ENCODE results near the gene CNTFR.

CNTFR gene

DNA sequence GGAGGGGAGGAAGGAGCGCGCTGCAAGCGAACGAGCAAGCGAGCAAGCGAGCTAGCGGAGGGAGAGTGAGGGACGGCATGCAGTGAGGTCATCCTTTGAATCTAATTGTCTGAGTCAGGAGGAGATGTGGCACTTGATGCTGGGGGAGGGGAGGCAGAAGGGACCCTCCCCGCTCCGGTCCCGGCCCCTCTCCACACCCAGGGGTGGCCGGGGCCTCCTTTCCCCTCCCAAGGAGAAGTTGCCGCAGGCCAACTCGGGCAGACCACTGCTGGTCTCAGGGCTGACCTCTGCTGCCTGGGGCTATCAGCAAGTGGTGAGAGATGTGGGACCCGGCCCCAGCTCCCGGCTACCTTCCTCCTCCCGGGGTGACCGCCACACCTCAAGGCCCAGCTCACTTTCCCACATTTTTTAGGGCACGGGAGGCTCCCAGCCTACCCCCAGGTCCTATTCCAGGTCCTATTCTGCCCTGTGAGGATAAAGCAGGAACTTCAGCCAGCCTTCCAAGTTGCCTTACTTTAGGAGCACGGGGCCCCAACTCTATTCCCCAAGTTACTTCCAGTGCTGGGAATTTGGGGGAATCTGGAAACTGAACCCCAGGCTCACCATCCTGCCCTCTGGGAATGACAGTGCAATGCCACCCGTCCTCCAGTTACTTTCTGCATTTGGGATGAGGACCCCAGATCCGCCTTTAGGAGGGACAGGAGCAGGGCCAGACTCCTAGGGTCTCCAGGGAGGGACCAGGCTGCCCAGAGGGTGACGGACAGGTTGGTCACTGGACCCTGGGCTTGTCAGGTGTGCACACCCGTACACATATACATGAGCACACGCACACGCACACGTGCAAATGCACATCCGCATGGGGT lies 11.1 kb downstream of the CNTFR start:
- no peak for DNase-seq (ENCODE audit: extremely low spot score)
- POLR2A ChIA-PET: no interaction called here
- CTCF ChIA-PET: interaction anchor here (1.0 to 2.1 kb wide), 5 partner anchors 13 to 174 kb away, joined by 3 to 11 read pairs (median 4); no protein-coding TSS in a partner anchor
- TF ChIP-seq, protein P1, sequence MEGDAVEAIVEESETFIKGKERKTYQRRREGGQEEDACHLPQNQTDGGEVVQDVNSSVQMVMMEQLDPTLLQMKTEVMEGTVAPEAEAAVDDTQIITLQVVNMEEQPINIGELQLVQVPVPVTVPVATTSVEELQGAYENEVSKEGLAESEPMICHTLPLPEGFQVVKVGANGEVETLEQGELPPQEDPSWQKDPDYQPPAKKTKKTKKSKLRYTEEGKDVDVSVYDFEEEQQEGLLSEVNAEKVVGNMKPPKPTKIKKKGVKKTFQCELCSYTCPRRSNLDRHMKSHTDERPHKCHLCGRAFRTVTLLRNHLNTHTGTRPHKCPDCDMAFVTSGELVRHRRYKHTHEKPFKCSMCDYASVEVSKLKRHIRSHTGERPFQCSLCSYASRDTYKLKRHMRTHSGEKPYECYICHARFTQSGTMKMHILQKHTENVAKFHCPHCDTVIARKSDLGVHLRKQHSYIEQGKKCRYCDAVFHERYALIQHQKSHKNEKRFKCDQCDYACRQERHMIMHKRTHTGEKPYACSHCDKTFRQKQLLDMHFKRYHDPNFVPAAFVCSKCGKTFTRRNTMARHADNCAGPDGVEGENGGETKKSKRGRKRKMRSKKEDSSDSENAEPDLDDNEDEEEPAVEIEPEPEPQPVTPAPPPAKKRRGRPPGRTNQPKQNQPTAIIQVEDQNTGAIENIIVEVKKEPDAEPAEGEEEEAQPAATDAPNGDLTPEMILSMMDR (IDR thresholded peaks at IDR 0.05; ENCODE audit: control extremely low read depth, extremely low read depth, low read depth, missing control alignments): no peak

DNA sequence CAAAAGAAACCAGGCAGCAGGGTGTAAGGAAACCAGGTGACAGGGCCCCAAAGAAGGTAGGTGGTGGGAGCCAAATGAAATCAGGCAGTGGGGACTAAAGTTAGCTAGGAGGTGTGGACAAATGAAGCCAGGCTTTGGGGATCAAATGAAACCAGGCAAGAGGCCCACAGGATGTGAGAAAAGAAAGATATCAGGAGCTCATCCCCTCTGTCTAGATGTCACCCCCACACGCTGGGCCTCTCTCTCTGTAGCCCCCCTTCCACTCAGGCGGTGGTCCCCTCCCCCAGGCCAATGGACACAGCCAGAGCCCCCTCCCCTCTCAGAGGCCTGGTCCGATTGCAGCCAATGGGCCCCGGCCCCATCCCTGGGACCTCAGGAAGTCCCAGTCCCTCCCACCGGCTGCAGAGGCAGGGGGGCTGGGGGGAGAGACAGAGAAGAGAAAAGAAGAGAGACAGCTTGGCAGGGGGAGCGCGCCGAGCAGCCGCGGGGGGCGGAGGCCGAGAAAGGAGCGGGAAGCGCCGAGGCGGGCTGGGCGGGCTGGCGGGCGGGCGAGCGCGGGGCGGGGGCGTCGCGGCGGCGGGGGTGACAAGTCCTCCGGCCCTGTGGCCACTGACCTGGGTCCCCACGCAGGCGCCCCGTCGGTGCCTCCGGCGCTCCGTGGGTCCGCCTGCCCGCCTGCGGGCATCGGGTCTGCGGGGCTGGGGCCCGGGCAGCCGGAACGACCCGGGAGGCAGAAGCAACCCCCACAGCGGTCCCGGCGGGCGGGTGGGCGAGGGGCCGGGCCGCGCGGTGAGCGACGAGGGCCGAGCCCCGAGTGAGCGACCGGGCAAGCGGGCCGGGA lies 11.9 kb downstream of the CNTFR start:
- no peak for DNase-seq (ENCODE audit: extremely low spot score)
- CTCF ChIA-PET: interaction anchor here (1.0 to 1.2 kb wide), 4 partner anchors 9 to 111 kb away, joined by 3 to 4 read pairs (median 3); no protein-coding TSS in a partner anchor
- TF ChIP-seq, protein P1 (IDR thresholded peaks at IDR 0.05; ENCODE audit: control extremely low read depth, extremely low read depth, low read depth, missing control alignments): no peak
- POLR2A ChIA-PET: no interaction called here

DNA sequence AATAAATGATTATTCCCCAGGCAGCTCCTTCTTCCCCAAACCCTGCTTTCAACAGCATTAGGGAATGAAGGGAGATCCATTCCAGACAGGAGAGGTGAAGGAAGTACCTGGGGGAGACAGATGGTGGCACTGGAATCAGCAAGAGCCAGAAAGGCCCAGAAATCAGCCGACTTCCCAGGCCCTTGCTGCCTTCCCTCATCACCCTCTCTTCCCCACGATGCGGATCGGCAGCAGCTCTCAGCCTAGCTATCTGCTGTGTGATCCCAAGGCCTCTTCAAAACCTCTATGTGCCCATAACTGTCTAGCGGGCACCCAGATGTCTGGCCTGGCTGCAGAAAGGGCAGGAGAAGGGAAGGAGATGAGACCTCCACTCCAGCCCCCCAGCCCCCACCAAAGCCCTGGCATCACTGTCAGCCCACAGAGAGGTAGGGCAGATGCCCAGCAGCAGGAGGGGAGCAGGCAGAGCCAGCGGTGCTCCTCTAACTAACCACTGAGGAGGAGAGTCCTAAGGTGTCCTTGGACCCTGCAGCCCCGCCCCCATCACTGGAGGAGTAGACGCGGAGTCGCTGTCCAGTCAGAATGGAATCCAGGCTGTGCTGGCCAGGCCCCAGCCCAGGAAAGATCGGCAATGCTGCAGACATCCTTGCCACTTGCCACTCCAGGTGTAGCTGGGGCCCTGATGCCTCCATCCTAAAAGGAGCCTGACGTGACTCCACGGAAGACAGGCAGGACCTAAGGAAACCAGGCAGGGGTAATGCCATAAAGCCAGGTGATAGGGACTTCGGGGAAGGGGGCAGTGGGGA lies 12.7 kb downstream of the CNTFR start:
- TF ChIP-seq, protein P1 (IDR thresholded peaks at IDR 0.05; ENCODE audit: control extremely low read depth, extremely low read depth, low read depth, missing control alignments): no peak
- DNase-seq (ENCODE audit: extremely low spot score): no peak
- ChIA-PET CTCF (interaction anchor here (1.1 to 3.7 kb wide), 4 partner anchors 10 to 58 kb away, joined by 3 to 15 read pairs (median 3); no protein-coding TSS in a partner anchor), POLR2A (no interaction called here)

DNA sequence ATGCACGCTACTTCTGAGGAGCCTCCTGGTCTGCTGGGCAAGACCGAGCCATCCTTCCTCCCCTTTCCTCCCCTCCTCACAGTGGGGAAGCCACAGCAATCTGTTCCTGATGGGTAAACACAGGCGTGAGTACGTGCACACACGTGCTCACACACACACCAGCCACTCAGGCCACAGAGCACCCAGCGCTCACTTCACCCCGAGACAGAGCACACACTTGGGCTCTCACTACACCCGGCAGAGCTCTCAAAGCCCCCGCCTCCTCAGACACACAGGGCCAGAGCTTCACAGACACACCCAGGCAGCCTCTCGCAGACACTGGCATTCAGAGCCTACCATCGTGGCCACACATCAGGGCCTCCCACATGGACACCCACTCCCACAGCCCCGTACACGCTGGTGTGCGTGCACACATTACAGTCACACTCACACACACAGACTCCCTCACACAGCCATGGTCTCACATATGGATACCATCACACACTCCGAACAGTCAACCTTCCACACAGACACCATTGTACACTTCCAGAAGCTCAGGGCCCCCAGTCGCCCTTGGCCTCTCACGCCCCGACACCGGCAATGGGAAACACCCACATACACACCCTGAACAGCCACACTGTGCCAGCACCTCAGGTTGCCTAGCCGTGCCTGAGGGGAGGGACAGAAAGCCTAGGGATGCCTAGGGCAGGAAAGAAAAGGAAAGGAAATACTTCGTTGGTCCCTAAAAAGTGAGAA lies 13.5 kb downstream of the CNTFR start:
- no peak for DNase-seq (ENCODE audit: extremely low spot score)
- ChIA-PET POLR2A (no interaction called here), CTCF (interaction anchor here (1.1 to 3.7 kb wide), 3 partner anchors 11 to 28 kb away, joined by 3 to 15 read pairs (median 3); no protein-coding TSS in a partner anchor)
- TF ChIP-seq, protein P1 (IDR thresholded peaks at IDR 0.05; ENCODE audit: control extremely low read depth, extremely low read depth, low read depth, missing control alignments): no peak

DNA sequence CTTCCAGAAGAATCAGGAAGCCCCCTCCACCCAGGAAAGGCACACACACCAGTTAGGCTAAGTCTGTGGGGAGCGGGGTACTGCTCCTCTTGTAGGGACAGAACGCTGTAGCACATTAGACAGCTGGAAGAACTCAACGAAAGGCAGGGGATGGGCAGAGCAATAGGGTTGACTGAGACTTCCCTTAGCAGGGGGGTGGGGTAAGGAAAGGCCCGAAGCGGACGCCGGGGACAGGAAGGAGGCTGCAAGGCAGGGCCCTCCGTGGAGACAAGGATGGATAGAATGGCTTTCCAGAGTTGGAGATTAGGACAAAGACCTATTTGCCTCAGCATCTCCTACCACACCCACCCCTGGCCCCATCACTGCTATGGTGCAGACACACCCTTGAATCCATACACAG lies 14.3 kb downstream of the CNTFR start:
- ChIA-PET CTCF (interaction anchor here (3.7 kb wide), 1 partner anchor 17 kb away, joined by 15 read pairs; no protein-coding TSS in a partner anchor), POLR2A (no interaction called here)
- DNase-seq (ENCODE audit: extremely low spot score): no peak
- TF ChIP-seq, protein P1 (IDR thresholded peaks at IDR 0.05; ENCODE audit: control extremely low read depth, extremely low read depth, low read depth, missing control alignments): no peak
